EL (cell line): ENCODE measurements around the gene RALB.
"Not testable (repeated sequence)": the region's sequence is repeated elsewhere in the genome, so short reads cannot be mapped to it uniquely, and the experiment has no call there.

Experiments used
- DNase-seq: peaks from one replicate; pipeline ENCODE4 v3.0.0-alpha.2; 2016

RALB gene

DNA sequence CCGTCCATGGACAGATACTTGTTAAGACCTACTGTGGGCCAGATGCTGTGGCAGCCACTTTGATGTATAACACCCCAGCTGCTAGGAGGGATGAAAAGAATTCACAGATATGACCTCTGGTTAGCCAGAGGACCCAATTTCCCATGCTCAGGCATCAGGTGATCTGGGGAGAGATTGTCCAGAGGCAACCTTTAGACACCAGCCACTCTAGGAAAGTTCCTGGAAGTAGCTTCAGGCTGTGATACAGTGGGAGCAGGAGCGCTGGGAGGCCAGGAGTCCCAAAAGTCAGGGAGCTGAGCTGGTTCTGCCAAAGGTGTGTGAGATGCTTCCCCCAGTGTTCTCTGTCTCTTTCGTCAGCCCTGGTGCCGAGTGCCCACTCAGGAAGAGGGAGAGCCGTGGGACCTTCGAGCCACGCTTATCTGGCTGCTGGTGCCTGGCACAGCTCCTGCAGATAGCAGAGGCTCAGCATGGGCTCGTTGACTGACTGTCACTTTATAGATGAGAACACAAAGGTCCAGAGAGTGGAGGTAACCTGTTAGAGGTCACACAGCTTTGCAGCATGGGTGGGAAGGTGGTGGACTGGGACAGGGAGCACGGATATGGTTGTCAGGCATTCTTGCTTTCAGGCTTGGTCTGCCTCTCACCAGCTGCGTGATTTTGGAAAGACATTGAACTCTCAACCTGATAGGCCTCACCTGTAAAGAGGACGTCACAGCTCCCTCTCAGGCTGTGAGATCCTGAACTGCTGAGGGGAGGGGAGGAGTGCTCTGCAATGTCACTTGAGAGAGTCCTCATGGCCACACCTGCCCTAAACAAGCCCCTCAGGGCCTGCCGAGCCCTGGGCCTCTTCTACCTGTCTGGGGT is 7.8 kb upstream of the RALB start:
- no peak for DNase-seq

DNA sequence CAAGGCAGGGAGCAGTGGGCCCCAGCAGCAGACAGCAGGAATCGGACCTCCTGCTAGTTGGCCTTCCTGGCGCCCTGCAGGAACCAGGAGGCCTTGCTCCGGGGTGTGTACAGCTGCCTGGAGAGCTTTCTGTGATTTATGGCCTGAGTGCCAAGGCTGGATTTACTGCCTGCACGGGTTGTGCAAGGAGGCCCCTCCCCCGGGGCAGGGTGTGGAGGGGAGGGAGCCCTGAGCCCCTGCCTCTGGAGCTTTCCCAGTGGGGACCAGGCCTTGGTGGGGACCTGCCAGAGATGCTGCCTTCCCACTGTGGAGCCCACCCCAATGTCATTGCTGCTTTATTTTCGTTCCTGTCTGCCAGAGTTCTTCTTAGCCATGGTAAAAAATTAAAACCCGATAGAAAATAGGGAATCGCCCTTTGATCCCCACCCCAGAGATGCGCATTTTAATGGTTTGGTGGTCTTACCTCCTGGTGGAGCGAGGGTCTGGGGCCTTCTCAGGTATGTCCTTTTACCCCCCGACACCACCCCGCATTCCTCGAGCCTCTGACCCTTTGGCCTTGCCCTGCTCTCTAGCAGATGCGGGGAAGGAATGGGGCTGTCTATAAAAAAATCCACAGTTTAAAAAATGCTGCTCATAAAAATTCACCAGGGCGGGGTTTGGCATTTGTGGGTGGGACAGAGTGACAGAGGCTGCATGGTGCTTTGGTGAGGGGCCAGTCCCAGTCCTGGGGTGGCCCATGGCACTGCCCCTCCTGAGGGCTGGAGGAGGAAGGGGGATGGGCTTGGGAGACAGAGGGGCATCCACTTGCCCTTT is 6.9 kb upstream of the RALB start:
- no peak for DNase-seq

DNA sequence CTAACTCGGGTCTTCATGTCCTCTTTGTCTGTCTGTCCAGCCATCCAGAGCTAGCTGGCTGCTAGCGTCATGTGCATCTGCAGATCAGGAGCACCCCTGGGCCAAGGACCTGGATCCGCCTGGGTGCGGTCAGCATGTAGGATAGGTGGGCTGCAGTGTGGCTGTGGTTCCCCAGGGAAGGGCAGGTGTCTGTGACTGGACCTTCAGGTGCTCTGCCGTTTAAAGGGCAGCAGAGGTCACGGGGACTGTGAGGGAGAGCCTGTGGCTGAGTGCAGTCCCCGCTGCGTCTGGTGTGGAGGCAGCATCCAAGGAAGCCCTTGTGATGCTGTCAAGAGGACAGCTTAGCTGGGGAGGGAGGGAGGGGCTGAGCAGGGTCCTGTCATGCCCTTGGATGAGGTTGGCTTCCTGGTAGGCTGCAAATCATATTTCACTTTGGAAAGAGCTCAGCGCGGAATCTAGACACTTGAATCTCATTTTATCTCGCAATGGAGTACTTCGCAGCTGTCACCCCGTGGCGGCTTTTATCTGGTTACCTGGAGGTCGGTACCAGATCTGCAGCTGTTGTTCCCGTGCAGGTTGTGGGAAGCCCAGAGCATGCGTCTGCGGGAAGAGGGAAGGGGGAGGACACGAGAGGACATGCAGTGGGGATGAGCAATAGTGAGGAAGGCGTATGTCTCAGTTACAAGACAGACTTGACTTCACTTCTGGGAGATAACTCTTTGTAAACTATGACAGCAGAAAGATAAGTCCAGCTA is 5.9 kb upstream of the RALB start:
- DNase-seq = no peak

GRCh38 chr2:120247851-120248250 is 4.8 kb upstream of the RALB start:
- no peak for DNase-seq

DNA sequence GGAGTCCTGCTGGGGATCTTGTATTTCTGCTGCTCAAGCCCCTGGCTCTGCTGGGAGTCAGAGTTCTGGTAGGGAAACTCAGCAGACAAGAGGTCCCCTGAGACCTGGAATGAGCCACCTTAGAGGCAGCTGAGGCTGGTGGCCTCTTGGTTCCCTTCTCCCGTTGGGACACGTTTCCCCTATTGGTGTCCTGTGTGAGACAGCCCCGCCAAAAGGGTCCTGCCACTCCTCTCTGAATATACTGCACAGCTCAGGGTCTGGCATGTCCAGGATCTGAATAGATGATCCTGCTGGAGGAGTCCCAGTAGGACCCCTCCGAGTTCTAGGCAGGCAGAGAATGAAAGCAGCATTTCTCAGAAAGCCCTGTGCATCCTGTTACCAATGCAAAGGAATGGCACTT is 2.0 kb upstream of the RALB start:
- no peak for DNase-seq

DNA sequence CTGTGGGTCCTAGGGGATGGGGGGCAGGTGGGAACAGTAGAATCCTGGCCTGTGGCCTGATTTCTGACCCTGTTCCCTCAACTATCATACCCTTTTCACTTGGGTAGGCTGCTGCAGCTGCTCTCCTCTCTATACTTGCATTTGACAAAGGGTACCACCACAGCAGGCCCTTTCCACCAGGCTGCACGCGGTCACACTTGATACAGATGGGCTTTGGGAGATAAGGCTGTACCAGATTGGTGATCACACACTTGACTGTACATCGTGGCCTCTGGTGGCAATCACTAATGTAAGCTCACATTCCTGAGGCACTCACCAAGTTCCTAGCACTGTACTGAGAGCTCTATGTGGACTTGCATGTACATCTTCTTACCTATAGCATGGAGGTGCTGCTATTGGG is 1.6 kb upstream of the RALB start:
- no peak for DNase-seq

DNA sequence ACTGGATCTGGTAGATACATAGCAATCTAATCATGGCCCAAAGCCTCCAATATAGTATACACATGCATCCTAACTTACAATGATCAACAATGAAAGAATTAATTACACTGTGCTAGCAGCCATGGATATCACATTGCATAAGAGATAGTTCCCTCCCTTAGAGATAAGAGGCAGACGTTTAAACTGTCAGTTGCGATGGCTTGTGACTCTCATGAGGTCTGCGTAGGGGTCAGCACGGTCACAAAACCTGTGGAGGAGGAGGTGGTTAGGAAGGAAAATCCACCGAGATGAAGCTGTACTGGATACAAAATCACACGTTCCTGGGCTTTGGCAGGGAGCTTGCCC is 800 bp upstream of the RALB start:
- DNase-seq = no peak

GRCh38 chr2:120253021-120253882 is 600 bp downstream of the RALB start:
- DNase-seq = peak; percentile 87

- no peak for DNase-seq
Observed at GRCh38 chr2:120254178-120254577, 1.5 kb downstream of the RALB start.

- DNase-seq = no peak
Observed at GRCh38 chr2:120255071-120255470, 2.4 kb downstream of the RALB start.

DNA sequence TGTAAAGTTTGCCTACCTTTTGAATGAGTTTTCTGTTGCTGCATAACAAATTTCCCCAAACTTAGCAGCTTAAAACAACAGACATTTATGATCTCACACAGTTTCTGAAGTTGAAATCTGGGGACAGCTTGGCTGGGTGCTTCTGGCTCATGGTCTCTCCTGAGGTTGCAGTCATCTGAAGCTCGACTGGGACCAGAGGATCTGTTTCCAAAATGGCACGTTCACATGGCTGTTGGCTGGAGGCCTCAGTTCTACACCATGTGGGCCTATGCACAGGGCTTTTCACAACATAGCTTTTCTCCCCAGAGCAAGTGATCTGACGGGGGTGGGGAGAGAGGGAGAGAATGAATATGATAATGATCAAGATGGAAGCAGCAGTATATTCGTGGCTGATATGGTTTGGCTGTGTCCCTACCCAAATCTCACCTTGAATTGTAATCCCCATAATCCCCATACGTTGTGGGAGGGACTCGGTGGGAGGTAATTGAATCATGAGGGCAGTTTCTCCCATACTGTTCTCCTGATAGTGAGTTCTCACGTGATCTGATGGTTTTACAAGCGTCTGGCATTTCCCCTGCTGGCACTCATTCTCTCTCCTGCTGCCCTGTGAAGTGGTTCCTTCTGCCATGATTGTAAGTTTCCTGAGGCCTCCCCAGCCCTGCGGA is 3.5 kb downstream of the RALB start:
- DNase-seq = no peak

- no peak for DNase-seq
Observed at GRCh38 chr2:120256651-120257000, 4.0 kb downstream of the RALB start.

GRCh38 chr2:120257522-120257921 is 4.9 kb downstream of the RALB start:
- no peak for DNase-seq

GRCh38 chr2:120258196-120258595 is 5.5 kb downstream of the RALB start:
- DNase-seq = no peak

DNA sequence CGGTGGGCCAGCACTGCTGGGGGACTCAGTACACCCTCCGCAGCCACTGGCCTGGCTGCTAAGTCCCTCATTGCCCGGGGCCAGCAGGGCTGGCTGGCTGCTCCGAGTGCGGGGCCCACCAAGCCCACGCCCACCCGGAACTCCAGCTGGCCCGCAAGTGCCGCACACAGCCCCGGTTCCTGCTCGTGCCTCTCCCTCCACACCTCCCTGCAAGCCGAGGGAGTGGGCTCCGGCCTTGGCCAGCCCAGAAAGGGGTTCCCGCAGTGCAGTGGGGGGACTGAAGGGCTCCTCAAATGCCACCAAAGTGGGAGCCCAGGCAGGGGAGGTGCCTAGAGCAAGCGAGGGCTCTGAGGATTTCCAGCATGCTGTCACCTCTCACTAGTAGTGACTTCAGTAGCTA is 7.3 kb downstream of the RALB start:
- not testable (repeated sequence) for DNase-seq

GRCh38 chr2:120260736-120261135 is 8.1 kb downstream of the RALB start:
- DNase-seq = no peak

DNA sequence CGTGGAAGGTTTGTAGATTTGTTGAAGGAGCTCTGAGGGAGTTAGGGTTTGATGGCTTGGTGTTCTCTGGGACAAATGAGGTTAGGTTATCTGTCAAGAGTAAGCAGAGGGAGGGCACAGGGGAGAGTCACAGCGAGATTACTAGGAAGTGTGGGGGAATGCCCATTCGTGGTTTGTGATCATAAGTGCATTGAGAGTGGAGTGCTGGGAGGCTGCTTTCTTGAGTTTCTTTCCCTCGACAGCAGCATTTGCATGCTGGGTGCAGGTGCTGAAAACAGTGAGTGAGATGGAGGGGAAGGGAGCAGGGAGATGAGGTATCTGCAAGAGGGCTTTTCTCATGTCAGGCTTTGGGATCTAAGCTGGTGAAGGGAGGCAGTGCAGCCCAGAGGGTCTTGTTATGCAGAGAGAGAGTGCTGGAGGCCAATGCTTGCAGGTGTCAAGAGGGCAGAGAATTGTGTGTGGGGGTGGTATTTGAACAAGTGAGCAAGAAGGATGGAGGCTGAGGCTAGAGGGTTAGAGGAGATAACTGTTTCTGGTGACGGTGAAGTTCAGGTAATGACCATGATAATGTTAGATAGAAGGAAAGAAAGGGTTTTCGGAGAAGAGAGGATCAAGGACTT is 8.8 kb downstream of the RALB start:
- no peak for DNase-seq

GRCh38 chr2:120262150-120262549 is 9.5 kb downstream of the RALB start:
- DNase-seq = no peak

DNA sequence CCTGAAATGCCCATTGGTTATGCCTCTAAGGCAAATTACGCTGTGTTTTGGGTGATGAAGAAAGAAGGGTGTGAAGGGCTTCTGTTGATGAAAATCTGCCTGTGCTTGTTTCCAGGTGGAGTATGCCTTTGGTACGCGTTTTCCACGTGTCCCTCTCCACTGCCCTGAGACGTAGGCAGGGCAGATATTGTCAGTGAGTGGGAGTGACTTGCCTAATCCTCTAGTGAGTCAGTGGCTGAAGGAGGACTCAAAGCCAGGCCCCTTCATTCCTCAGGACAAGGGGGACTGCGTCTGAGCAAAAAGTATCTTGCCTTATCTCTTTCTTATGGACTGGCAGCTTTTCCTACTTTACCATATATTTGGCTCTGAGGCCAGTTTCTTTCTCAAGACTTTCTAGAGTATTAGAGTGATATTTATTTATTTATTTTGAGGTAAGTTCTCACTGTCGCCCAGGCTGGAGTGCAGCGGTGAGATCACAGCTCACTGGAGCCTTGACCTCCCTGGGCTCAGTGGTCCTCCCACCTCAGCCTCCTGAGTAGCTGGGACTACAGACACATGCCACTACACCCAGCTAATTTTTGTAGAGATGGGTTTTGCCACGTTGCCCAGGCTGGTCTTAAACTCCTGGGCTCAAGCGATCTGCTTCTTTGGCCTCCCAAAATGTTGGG is 10.2 kb downstream of the RALB start:
- DNase-seq = no peak

GRCh38 chr2:120265006-120265405 is 12.4 kb downstream of the RALB start:
- no peak for DNase-seq

DNA sequence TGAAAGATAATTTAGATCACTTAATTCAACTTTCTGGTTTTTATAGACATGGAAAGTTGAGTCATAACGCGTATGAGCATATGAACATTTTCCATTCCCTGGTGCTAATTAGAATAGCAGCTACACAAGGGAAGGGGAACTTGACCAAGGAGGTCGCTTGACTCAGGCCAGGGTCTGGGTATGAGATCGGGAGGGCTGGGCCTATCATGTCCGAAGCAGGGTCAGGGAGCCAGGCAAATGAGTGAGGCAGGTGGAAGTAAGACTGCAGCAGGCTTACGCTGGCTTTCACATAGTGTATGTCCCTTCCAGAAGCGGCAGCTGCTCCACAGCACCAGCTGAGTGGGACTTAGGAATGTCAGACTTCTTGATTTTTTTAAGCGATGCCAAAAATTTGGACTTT is 14.7 kb downstream of the RALB start:
- no peak for DNase-seq
